Esophagus muscularis mucosa (tissue), 4 donors: ENCODE data around the gene TLNRD1. TPM values are rescaled to one million over a fixed set of nuclear protein-coding genes. Genes with fewer than 3 reads are reported as not detected.

Experiments used
- DNase-seq: peaks from one replicate; pipeline ENCODE4 v3.0.0-alpha.2; 2017; ENCODE audit errors: extremely low spot score
- H3K27ac ChIP-seq, 4 donors: fragments of 200-600 bp; sonication (generic); replicated peaks in 1 of 4; 1 replicate in 3 of 4; 2 replicates in 1 of 4; pipeline ENCODE4 v1.5.1; 2016 to 2019; ENCODE audit warnings: mild to moderate bottlenecking in 1 of 4
- H3K27me3 ChIP-seq, 4 donors: fragments of 200-600 bp; sonication (generic); one replicate each; pipeline versions ENCODE4 v1.5.1 to v1.6.0; 2016 to 2019
- H3K36me3 ChIP-seq, 4 donors: fragments of 200-600 bp; sonication (generic); one replicate each; pipeline ENCODE4 v1.5.1; 2016 to 2019
- H3K4me1 ChIP-seq, 4 donors: fragments of 200-600 bp; sonication (generic); one replicate each; pipeline ENCODE4 v1.5.1; 2016 to 2019
- H3K4me3 ChIP-seq, 4 donors: fragments of 200-600 bp; sonication (generic); 1 replicate in 2 of 4; 2 replicates in 2 of 4; pipeline ENCODE4 v1.5.1; 2016 to 2019; ENCODE audit warnings: mild to moderate bottlenecking in 4 of 4, moderate library complexity in 1 of 4
- H3K9me3 ChIP-seq, 4 donors: fragments of 200-600 bp; sonication (generic); 1 replicate in 3 of 4; 2 replicates in 1 of 4; pipeline ENCODE4 v1.5.1; 2016 to 2019
- CTCF ChIP-seq, 3 experiments: fragments of 200-600 bp in 2 of 3; fragments of 450-650 bp in 1 of 3; sonication (generic) in 2 of 3; IDR thresholded peaks; one replicate each; pipeline ENCODE4 v1.5.1; 2017 to 2019; ENCODE audit warnings: antibody characterized with exemption in 3 of 3, mild to moderate bottlenecking in 2 of 3, moderate library complexity in 1 of 3
- EP300 ChIP-seq: sonication (generic); formaldehyde crosslinking; IDR thresholded peaks from one replicate; pipeline ENCODE4 v1.6.1; 2017; ENCODE audit warnings: antibody characterized with exemption
- POLR2A ChIP-seq: fragments of 450-650 bp; IDR thresholded peaks from one replicate; pipeline ENCODE4 v1.6.1; 2017; ENCODE audit warnings: antibody characterized with exemption, moderate library complexity, mild to moderate bottlenecking, low read depth
- POLR2AphosphoS5 ChIP-seq, 2 donors: sonication (generic); formaldehyde crosslinking; IDR thresholded peaks; one replicate each; pipeline ENCODE4 v1.6.1; 2017; ENCODE audit warnings: antibody characterized with exemption in 2 of 2
- WGBS: methylation state at CpG from one replicate; pipeline ENCODE4 v1.1.5; 2018; 5-methylcytosine and 5-hydroxymethylcytosine counted together
- intact Hi-C: fragments of 100-400 bp; cut with DNase I; formaldehyde crosslinking; loops from one replicate; pipeline ENCODE4 v1.15.1; 2023
- total RNA-seq, 4 donors: library from RNA; depleted of rRNA; stranded (reverse); fragments of >200 nt; gene quantifications; one replicate each; pipeline versions ENCODE4 v1.1.0 to v1.2.1, GENCODE V29; 2016

Gene TLNRD1
- total RNA-seq, 4 donors from 2014 or later: 15.8 to 45.7 (median 33.1) TPM

DNA sequence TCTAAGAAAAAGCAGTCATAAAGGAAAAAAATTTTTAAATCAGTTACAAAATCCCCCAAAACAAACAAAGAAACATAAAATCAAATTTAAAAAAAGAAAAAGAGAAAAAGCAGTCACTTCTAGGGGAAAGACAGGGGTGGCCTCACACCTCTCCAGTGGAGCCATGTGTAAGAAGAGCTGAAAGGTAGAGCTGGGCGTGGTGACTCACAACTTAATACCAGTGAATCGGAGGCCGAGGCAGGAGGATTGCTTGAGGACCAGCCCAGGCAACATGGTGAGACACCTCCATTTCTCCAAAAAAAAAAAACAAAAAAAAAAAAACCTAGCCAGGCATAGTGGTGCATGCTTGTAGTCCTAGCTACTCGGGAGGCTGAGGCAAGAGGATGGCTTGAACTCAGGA lies 25.8 kb upstream of the TLNRD1 start:
- H3K4me1 ChIP-seq: peaks cover 5 to 19% (median 11%) of the 10 kb centered on the region in 4 donors
- H3K27me3 ChIP-seq: no peaks in the 10 kb centered on the region
- intact Hi-C loops: loop anchor here (5.0 to 10.0 kb wide), 4 partner anchors 60 to 408 kb away; no protein-coding TSS in a partner anchor
- H3K9me3 ChIP-seq: no peaks in the 10 kb centered on the region
- 95% methylated on average over 4 of the region's 4 CpGs for WGBS
- no peak for DNase-seq
- H3K4me3 ChIP-seq: no peak overlapping the region
- H3K36me3 ChIP-seq: peaks cover 0 to 41% (median 23%) of the 10 kb centered on the region in 4 donors
- H3K27ac ChIP-seq: no peak overlapping the region
- TF ChIP-seq CTCF (IDR thresholded peaks at IDR 0.05) (no peak), POLR2A (no peak), EP300 (no peak), POLR2AphosphoS5 (IDR thresholded peaks at IDR 0.05) (no peak)

- peaks cover 5 to 58% (median 38%) of the 10 kb centered on the region in 4 donors for H3K36me3 ChIP-seq
Measured at GRCh38 chr15:80976851-80977250, 23.9 kb upstream of the TLNRD1 start.

GRCh38 chr15:80977627-80978036 lies 23.1 kb upstream of the TLNRD1 start:
- TF ChIP-seq CTCF (IDR thresholded peaks at IDR 0.05): peak; percentile 46 to 53 (median 51)
- no peak for TF ChIP-seq POLR2AphosphoS5 (IDR thresholded peaks at IDR 0.05)
- Histone ChIP-seq H3K4me1 (peaks cover 5 to 19% (median 12%) of the 10 kb centered on the region in 4 donors), H3K27me3 (no peaks in the 10 kb centered on the region), H3K4me3 (no peak overlapping the region), H3K36me3 (peaks cover 8 to 55% (median 35%) of the 10 kb centered on the region in 4 donors), H3K9me3 (no peaks in the 10 kb centered on the region), H3K27ac (no peak overlapping the region)
- intact Hi-C loops: loop anchor here (5.0 to 10.0 kb wide), 3 partner anchors 57 to 290 kb away; no protein-coding TSS in a partner anchor
- 38% methylated on average over 7 of the region's 7 CpGs for WGBS
- no peak for DNase-seq

More at GRCh38 chr15:80976851-80977250, 23.9 kb upstream of the TLNRD1 start:
- H3K4me1 ChIP-seq: peaks cover 5 to 19% (median 12%) of the 10 kb centered on the region in 4 donors
- H3K27ac ChIP-seq: no peak overlapping the region
- no peak for DNase-seq
- TF ChIP-seq CTCF (IDR thresholded peaks at IDR 0.05) (no peak), EP300 (no peak), POLR2A (no peak), POLR2AphosphoS5 (IDR thresholded peaks at IDR 0.05) (no peak)
- intact Hi-C loops: loop anchor here (5.0 to 10.0 kb wide), 3 partner anchors 58 to 290 kb away; no protein-coding TSS in a partner anchor
- H3K9me3 ChIP-seq: no peaks in the 10 kb centered on the region
- H3K4me3 ChIP-seq: no peak overlapping the region
- WGBS: 96% methylated on average over 4 of the region's 4 CpGs
- no peaks in the 10 kb centered on the region for H3K27me3 ChIP-seq

DNA sequence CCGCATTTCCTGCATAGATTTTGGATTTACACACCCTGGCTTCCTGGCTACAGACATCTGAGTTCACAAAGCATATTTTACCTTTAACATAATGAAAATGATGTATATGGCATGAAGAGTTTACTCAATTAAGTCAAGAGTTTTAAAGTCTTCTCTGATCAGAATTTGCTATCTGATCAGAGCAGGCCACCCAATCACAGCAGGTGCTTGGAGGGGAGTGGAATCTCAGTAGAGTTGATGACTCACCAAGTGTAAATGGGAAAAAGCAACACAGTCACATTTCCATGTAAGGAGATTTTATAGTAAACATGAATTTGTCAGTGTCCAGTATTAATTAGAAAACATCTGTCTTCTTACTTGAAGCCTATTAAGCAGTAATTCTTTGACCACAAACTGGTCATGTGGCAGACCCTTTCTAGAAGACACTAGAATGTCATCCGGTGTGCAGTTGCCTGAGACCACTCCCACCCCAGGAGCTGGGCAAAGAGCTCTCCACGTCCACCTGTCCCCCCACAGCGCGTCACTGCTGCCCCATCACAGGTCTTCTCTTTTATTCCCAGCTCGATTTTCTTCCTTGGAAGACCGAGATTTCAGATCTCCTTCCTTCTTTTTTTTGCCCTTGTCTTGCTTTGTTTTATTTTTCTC lies 21.9 kb upstream of the TLNRD1 start:
- Histone ChIP-seq H3K4me3 (no peak overlapping the region), H3K4me1 (peaks cover 11 to 15% (median 12%) of the 10 kb centered on the region in 4 donors), H3K36me3 (peaks cover 8 to 48% (median 35%) of the 10 kb centered on the region in 4 donors), H3K9me3 (no peaks in the 10 kb centered on the region), H3K27ac (no peak overlapping the region), H3K27me3 (no peaks in the 10 kb centered on the region)
- DNase-seq: no peak
- TF ChIP-seq POLR2A: no peak
- no peak for TF ChIP-seq CTCF (IDR thresholded peaks at IDR 0.05)
- TF ChIP-seq POLR2AphosphoS5 (IDR thresholded peaks at IDR 0.05): no peak
- no peak for TF ChIP-seq EP300
- intact Hi-C loops: loop anchor here (5.0 to 10.0 kb wide), 3 partner anchors 56 to 288 kb away; no protein-coding TSS in a partner anchor
- WGBS: 94% methylated on average over 7 of the region's 7 CpGs
